SK-N-SH treated with all-trans-retinoic acid at 6 μM for 48 hours (cell line): ENCODE measurements around the gene RARRES1.
A peak's percentile ranks its signal among the peaks of the same experiment; 100 is the strongest.

Source experiments
- ATAC-seq: fragments of 200-7000 bp; cut with Tn5 transposase; 3 replicates; pipeline ENCODE4 v1.9.1; 2020; ENCODE audit warnings: mild to moderate bottlenecking, moderate library complexity
- ARNTL ChIP-seq: fragments of 450-650 bp; formaldehyde crosslinking; IDR thresholded peaks from 2 replicates; pipeline ENCODE4 v1.5.0; 2020; ENCODE audit warnings: low read depth, mild to moderate bottlenecking, moderate library complexity, borderline replicate concordance
- BACH2 ChIP-seq: fragments of 250-450 bp; sonication (Bioruptor Pico); IDR thresholded peaks from 2 replicates; pipeline ENCODE4 v1.9.0; 2021; ENCODE audit warnings: mild to moderate bottlenecking, borderline replicate concordance
- CREB5 ChIP-seq: fragments of 250-450 bp; sonication (Bioruptor Pico); IDR thresholded peaks from 2 replicates; pipeline ENCODE4 v1.5.1; 2020; ENCODE audit warnings: low read depth, mild to moderate bottlenecking, moderate library complexity
- CSDC2 ChIP-seq: fragments of 250-450 bp; sonication (Bioruptor Pico); IDR thresholded peaks from 2 replicates; pipeline ENCODE4 v1.5.0; 2020; ENCODE audit warnings: mild to moderate bottlenecking, moderate library complexity
- ESRRG ChIP-seq: fragments of 250-450 bp; sonication (Bioruptor Pico); IDR thresholded peaks from 2 replicates; pipeline ENCODE4 v1.6.1; 2021; ENCODE audit warnings: mild to moderate bottlenecking
- ISL1 ChIP-seq: fragments of 250-450 bp; sonication (Bioruptor Pico); IDR thresholded peaks from 2 replicates; pipeline ENCODE4 v2.1.2; 2022; ENCODE audit warnings: mild to moderate bottlenecking, moderate library complexity
- OSR1 ChIP-seq: fragments of 250-450 bp; sonication (Bioruptor Pico); IDR thresholded peaks from 2 replicates; pipeline ENCODE4 v1.8.0; 2022; ENCODE audit warnings: moderate library complexity, mild to moderate bottlenecking, inconsistent platforms
- PATZ1 ChIP-seq: fragments of 250-450 bp; sonication (Bioruptor Pico); IDR thresholded peaks from 2 replicates; pipeline ENCODE4 v1.8.0; 2020; ENCODE audit warnings: mild to moderate bottlenecking, moderate library complexity, borderline replicate concordance
- PPARA ChIP-seq: fragments of 250-450 bp; sonication (Bioruptor Pico); IDR thresholded peaks from 2 replicates; pipeline ENCODE4 v1.5.0; 2020; ENCODE audit warnings: mild to moderate bottlenecking, borderline replicate concordance
- RARB ChIP-seq: fragments of 250-450 bp; sonication (Bioruptor Pico); IDR thresholded peaks from 2 replicates; pipeline ENCODE4 v1.8.0; 2021; ENCODE audit warnings: mild to moderate bottlenecking, moderate library complexity
- SNAI2 ChIP-seq: fragments of 250-450 bp; sonication (Bioruptor Pico); IDR thresholded peaks from 2 replicates; pipeline ENCODE4 v1.5.0; 2020; ENCODE audit warnings: mild to moderate bottlenecking, moderate library complexity
- TCF4 ChIP-seq: fragments of 250-450 bp; sonication (Bioruptor Pico); IDR thresholded peaks from 2 replicates; pipeline ENCODE4 v1.8.0; 2021; ENCODE audit warnings: mild to moderate bottlenecking, moderate library complexity, borderline replicate concordance
- TOX ChIP-seq: fragments of 250-450 bp; sonication (Bioruptor Pico); IDR thresholded peaks from 2 replicates; pipeline ENCODE4 v1.8.0; 2021; ENCODE audit warnings: mild to moderate bottlenecking, moderate library complexity, borderline replicate concordance
- ZC3H10 ChIP-seq: fragments of 250-450 bp; sonication (Bioruptor Pico); IDR thresholded peaks from 2 replicates; pipeline ENCODE4 v1.5.1; 2021; ENCODE audit warnings: mild to moderate bottlenecking, moderate library complexity
- ZFP3 ChIP-seq: fragments of 250-450 bp; sonication (Bioruptor Pico); IDR thresholded peaks from 2 replicates; pipeline ENCODE4 v1.5.0; 2020; ENCODE audit warnings: mild to moderate bottlenecking, moderate library complexity
- ZFP30 ChIP-seq: fragments of 450-650 bp; formaldehyde crosslinking; IDR thresholded peaks from 2 replicates; pipeline ENCODE4 v1.5.0; 2022; ENCODE audit warnings: mild to moderate bottlenecking, moderate library complexity
- ZNF565 ChIP-seq: fragments of 450-650 bp; formaldehyde crosslinking; conservative IDR thresholded peaks from 2 replicates; pipeline ENCODE4 v1.5.0; 2020; ENCODE audit warnings: low read depth, mild to moderate bottlenecking, moderate library complexity
- ZNF70 ChIP-seq: fragments of 450-650 bp; formaldehyde crosslinking; IDR thresholded peaks from 2 replicates; pipeline ENCODE4 v1.5.0; 2020; ENCODE audit warnings: mild to moderate bottlenecking, moderate library complexity
- TF ChIP-seq, protein P1 (sequence below): fragments of 250-450 bp; sonication (Bioruptor Pico); IDR thresholded peaks from 2 replicates; pipeline ENCODE4 v1.8.0; 2021; ENCODE audit warnings: low read depth, mild to moderate bottlenecking, moderate library complexity, borderline replicate concordance
- TF ChIP-seq, protein P2 (sequence below): fragments of 250-450 bp; sonication (Bioruptor Pico); IDR thresholded peaks from 2 replicates; pipeline ENCODE4 v1.5.1; 2021; ENCODE audit warnings: mild to moderate bottlenecking, moderate library complexity
- TF ChIP-seq, protein P3 (sequence below): fragments of 250-450 bp; sonication (Bioruptor Pico); IDR thresholded peaks from 2 replicates; pipeline ENCODE4 v1.5.0; 2020; ENCODE audit warnings: mild to moderate bottlenecking, moderate library complexity

The RARRES1 gene

GRCh38 chr3:158712443-158712842 is 19.8 kb downstream of the RARRES1 start:
- ATAC-seq: no peak
- TF ChIP-seq ZNF70 (CRISPR knock-in tag) (no peak), PATZ1 (CRISPR knock-in tag) (no peak), ISL1 (no peak), ZC3H10 (CRISPR knock-in tag) (no peak), TOX (CRISPR knock-in tag) (no peak), ZFP30 (CRISPR knock-in tag) (no peak), CREB5 (no peak), ZFP3 (CRISPR knock-in tag) (no peak), ARNTL (CRISPR knock-in tag) (no peak), SNAI2 (CRISPR knock-in tag) (no peak), TCF4 (CRISPR knock-in tag) (no peak), ESRRG (no peak), RARB (CRISPR knock-in tag) (no peak), CSDC2 (no peak)
- TF ChIP-seq, protein P1, sequence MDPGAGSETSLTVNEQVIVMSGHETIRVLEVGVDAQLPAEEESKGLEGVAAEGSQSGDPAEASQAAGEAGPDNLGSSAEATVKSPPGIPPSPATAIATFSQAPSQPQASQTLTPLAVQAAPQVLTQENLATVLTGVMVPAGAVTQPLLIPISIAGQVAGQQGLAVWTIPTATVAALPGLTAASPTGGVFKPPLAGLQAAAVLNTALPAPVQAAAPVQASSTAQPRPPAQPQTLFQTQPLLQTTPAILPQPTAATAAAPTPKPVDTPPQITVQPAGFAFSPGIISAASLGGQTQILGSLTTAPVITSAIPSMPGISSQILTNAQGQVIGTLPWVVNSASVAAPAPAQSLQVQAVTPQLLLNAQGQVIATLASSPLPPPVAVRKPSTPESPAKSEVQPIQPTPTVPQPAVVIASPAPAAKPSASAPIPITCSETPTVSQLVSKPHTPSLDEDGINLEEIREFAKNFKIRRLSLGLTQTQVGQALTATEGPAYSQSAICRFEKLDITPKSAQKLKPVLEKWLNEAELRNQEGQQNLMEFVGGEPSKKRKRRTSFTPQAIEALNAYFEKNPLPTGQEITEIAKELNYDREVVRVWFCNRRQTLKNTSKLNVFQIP (CRISPR knock-in tag): no peak
- TF ChIP-seq, protein P2, sequence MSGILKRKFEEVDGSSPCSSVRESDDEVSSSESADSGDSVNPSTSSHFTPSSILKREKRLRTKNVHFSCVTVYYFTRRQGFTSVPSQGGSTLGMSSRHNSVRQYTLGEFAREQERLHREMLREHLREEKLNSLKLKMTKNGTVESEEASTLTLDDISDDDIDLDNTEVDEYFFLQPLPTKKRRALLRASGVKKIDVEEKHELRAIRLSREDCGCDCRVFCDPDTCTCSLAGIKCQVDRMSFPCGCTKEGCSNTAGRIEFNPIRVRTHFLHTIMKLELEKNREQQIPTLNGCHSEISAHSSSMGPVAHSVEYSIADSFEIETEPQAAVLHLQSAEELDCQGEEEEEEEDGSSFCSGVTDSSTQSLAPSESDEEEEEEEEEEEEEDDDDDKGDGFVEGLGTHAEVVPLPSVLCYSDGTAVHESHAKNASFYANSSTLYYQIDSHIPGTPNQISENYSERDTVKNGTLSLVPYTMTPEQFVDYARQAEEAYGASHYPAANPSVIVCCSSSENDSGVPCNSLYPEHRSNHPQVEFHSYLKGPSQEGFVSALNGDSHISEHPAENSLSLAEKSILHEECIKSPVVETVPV: no peak
- TF ChIP-seq, all 23 proteins: peak for 0

GRCh38 chr3:158711886-158712285 is 20.4 kb downstream of the RARRES1 start:
- peak; percentile 30; the same call in 2 of the 3 replicates for ATAC-seq
- TF ChIP-seq TCF4 (CRISPR knock-in tag): no peak
- TF ChIP-seq BACH2 (CRISPR knock-in tag): no peak
- TF ChIP-seq PPARA (CRISPR knock-in tag): no peak
- TF ChIP-seq ZNF565 (CRISPR knock-in tag): no peak
- TF ChIP-seq, protein P2: no peak
- TF ChIP-seq SNAI2 (CRISPR knock-in tag): no peak
- TF ChIP-seq ZFP3 (CRISPR knock-in tag): no peak
- TF ChIP-seq TOX (CRISPR knock-in tag): no peak
- TF ChIP-seq ZFP30 (CRISPR knock-in tag): no peak
- TF ChIP-seq ZNF70 (CRISPR knock-in tag): no peak
- TF ChIP-seq CSDC2: no peak
- TF ChIP-seq ZC3H10 (CRISPR knock-in tag): no peak
- no peak for TF ChIP-seq ARNTL (CRISPR knock-in tag)
- TF ChIP-seq ESRRG: no peak
- TF ChIP-seq ISL1: no peak
- TF ChIP-seq, protein P3, sequence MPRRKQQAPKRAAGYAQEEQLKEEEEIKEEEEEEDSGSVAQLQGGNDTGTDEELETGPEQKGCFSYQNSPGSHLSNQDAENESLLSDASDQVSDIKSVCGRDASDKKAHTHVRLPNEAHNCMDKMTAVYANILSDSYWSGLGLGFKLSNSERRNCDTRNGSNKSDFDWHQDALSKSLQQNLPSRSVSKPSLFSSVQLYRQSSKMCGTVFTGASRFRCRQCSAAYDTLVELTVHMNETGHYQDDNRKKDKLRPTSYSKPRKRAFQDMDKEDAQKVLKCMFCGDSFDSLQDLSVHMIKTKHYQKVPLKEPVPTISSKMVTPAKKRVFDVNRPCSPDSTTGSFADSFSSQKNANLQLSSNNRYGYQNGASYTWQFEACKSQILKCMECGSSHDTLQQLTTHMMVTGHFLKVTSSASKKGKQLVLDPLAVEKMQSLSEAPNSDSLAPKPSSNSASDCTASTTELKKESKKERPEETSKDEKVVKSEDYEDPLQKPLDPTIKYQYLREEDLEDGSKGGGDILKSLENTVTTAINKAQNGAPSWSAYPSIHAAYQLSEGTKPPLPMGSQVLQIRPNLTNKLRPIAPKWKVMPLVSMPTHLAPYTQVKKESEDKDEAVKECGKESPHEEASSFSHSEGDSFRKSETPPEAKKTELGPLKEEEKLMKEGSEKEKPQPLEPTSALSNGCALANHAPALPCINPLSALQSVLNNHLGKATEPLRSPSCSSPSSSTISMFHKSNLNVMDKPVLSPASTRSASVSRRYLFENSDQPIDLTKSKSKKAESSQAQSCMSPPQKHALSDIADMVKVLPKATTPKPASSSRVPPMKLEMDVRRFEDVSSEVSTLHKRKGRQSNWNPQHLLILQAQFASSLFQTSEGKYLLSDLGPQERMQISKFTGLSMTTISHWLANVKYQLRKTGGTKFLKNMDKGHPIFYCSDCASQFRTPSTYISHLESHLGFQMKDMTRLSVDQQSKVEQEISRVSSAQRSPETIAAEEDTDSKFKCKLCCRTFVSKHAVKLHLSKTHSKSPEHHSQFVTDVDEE: no peak
- no peak for TF ChIP-seq PATZ1 (CRISPR knock-in tag)
- TF ChIP-seq OSR1 (CRISPR knock-in tag): no peak
